ENCODE measurements around the gene ST8SIA6. TPM values are rescaled to one million over a fixed set of nuclear protein-coding genes. Genes with fewer than 3 reads are reported as not detected.

Gene ST8SIA6
- total and polyA plus RNA-seq, 7 donors, result 0.12 to 2.1 (median 1.1) TPM

DNA sequence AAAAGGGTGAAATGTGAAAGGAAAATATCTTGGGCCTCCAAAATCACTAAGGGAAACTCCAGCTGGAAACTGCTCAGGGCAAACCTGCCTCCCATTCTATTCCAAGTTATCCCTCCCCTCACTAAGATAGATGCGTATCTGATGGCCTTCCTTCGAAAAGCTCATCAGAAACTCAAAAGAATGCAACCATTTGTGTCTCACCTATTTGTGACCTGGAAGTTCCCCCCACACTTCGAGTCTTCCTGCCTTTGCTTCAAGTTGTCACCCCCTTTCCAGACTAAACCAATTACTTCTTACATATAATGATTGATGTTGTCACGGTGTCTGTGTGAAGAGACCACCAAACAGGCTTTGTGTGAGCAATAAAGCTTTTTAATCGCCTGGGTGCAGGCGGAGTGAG lies 69.3 kb downstream of the ST8SIA6 start:
- H3K27ac ChIP-seq, result no peak overlapping the region
- no peaks in the 10 kb centered on the region for H3K4me1 ChIP-seq
- H3K27me3 ChIP-seq (ENCODE audit: insufficient read depth in 3 of 3, low read length in 2 of 3), result no peaks in the 10 kb centered on the region
- ATAC-seq (no peak), DNase-seq (no peak)
- no peaks in the 10 kb centered on the region for H3K36me3 ChIP-seq (ENCODE audit: insufficient read depth in 1 of 2, low read depth in 1 of 2)
- intact Hi-C loops (cut with DNase I), result no loop called here
- 48 to 53% (median 51%) methylated on average over 6 of the region's 6 CpGs for WGBS, 3 donors
- no peaks in the 10 kb centered on the region for H3K9me3 ChIP-seq
- no peak for TF ChIP-seq CTCF (IDR thresholded peaks at IDR 0.05)
- H3K4me3 ChIP-seq, result no peak overlapping the region

GRCh38 chr10:17383801-17384555 lies 70.4 kb downstream of the ST8SIA6 start:
- Histone ChIP-seq H3K27ac (no peak overlapping the region), H3K4me1 (no peaks in the 10 kb centered on the region), H3K36me3 (ENCODE audit: insufficient read depth in 1 of 2, low read depth in 1 of 2) (no peaks in the 10 kb centered on the region), H3K9me3 (no peaks in the 10 kb centered on the region), H3K4me3 (no peak overlapping the region), H3K27me3 (ENCODE audit: insufficient read depth in 3 of 3, low read length in 2 of 3) (no peaks in the 10 kb centered on the region)
- ATAC-seq (no peak), DNase-seq (no peak)
- TF ChIP-seq CTCF (IDR thresholded peaks at IDR 0.05), result no peak
- WGBS, 3 donors, result 36 to 38% (median 37%) methylated on average over 7 of the region's 7 CpGs
- intact Hi-C loops (cut with DNase I), result no loop called here

GRCh38 chr10:17381502-17382142 lies 72.8 kb downstream of the ST8SIA6 start:
- intact Hi-C loops (cut with DNase I), result no loop called here
- Histone ChIP-seq H3K4me1 (no peaks in the 10 kb centered on the region), H3K4me3 (no peak overlapping the region), H3K27ac (no peak overlapping the region), H3K27me3 (ENCODE audit: insufficient read depth in 3 of 3, low read length in 2 of 3) (no peaks in the 10 kb centered on the region), H3K9me3 (no peaks in the 10 kb centered on the region), H3K36me3 (ENCODE audit: insufficient read depth in 1 of 2, low read depth in 1 of 2) (no peaks in the 10 kb centered on the region)
- DNase-seq, result no peak
- 30 to 44% (median 41%) methylated on average over 4 of the region's 4 CpGs for WGBS, 3 donors
- TF ChIP-seq CTCF (IDR thresholded peaks at IDR 0.05), result no peak
- ATAC-seq, result no peak

- intact Hi-C loops (cut with DNase I), result no loop called here
- no peak for TF ChIP-seq CTCF (IDR thresholded peaks at IDR 0.05)
- WGBS, 3 donors, result 57 to 73% (median 66%) methylated on average over 5 of the region's 5 CpGs
- H3K4me3 ChIP-seq, result no peak overlapping the region
- no peaks in the 10 kb centered on the region for H3K9me3 ChIP-seq
- peaks cover 0 to 3% (median 0%) of the 10 kb centered on the region in 3 donors for H3K27me3 ChIP-seq (ENCODE audit: insufficient read depth in 3 of 3, low read length in 2 of 3)
- H3K36me3 ChIP-seq (ENCODE audit: insufficient read depth in 1 of 2, low read depth in 1 of 2), result no peaks in the 10 kb centered on the region
- no peaks in the 10 kb centered on the region for H3K4me1 ChIP-seq
- ATAC-seq (no peak), DNase-seq (no peak)
- no peak overlapping the region for H3K27ac ChIP-seq
Measured at GRCh38 chr10:17380888-17381287, 73.5 kb downstream of the ST8SIA6 start.
